ENCODE measurements around the gene GOLGA6A.
"Not testable (repeated sequence)": the region's sequence is repeated elsewhere in the genome, so short reads cannot be mapped to it uniquely, and the experiment has no call there.

DNA sequence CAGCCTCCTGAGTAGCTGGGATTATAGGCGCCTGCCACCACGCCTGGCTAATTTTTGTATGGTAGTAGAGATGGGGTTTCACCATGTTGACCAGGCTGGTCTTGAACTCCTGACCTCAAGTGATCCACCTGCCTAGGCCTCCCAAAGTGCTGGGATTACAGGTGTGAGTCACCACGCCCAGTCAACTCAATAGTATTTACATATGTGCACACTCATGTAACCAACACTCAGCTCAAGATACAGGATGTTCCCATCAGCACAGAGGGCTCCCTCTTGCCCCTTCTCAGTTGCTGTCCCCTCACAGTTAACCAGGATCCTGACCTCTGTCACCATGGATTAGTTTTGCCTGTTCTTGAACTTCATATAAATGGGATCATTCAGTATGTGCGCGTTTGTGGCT, 26.0 kb downstream of the GOLGA6A start:
- TF ChIP-seq, protein P1, sequence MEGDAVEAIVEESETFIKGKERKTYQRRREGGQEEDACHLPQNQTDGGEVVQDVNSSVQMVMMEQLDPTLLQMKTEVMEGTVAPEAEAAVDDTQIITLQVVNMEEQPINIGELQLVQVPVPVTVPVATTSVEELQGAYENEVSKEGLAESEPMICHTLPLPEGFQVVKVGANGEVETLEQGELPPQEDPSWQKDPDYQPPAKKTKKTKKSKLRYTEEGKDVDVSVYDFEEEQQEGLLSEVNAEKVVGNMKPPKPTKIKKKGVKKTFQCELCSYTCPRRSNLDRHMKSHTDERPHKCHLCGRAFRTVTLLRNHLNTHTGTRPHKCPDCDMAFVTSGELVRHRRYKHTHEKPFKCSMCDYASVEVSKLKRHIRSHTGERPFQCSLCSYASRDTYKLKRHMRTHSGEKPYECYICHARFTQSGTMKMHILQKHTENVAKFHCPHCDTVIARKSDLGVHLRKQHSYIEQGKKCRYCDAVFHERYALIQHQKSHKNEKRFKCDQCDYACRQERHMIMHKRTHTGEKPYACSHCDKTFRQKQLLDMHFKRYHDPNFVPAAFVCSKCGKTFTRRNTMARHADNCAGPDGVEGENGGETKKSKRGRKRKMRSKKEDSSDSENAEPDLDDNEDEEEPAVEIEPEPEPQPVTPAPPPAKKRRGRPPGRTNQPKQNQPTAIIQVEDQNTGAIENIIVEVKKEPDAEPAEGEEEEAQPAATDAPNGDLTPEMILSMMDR (IDR thresholded peaks at IDR 0.05) = not testable (repeated sequence)
- TF ChIP-seq POLR2A, POLR2AphosphoS5 (IDR thresholded peaks at IDR 0.05): not testable (repeated sequence)

Measured in upper lobe of left lung (tissue), 4 donors.